Neural progenitor cell (in vitro differentiated cells): ENCODE data around the gene RNF123. TPM values are rescaled to one million over a fixed set of nuclear protein-coding genes. Genes with fewer than 3 reads are reported as not detected.

Experiments used
- DNase-seq: peaks from one replicate; pipeline ENCODE4 v3.0.0-alpha.2; 2016; ENCODE audit warnings: low spot score
- H2AFZ ChIP-seq: fragments of 200-600 bp; sonication (generic); replicated peaks from 2 replicates; pipeline ENCODE4 v1.6.1; 2016; ENCODE audit warnings: antibody characterized with exemption
- H3F3A ChIP-seq: fragments of 200-600 bp; sonication (generic); 2 replicates; pipeline ENCODE4 v1.6.1; 2016; ENCODE audit warnings: antibody characterized with exemption, low read depth
- H3K27ac ChIP-seq: fragments of 200-600 bp; sonication (generic); 2 replicates; pipeline ENCODE4 v1.5.1; 2016; ENCODE audit warnings: mild to moderate bottlenecking
- H3K27me3 ChIP-seq: fragments of 200-600 bp; sonication (generic); 2 replicates; pipeline ENCODE4 v1.6.1; 2016; ENCODE audit warnings: mild to moderate bottlenecking, moderate library complexity
- H3K36me3 ChIP-seq: fragments of 200-600 bp; sonication (generic); 2 replicates; pipeline ENCODE4 v1.5.1; 2016
- H3K4me1 ChIP-seq: fragments of 200-600 bp; sonication (generic); 2 replicates; pipeline ENCODE4 v1.6.1; 2016; ENCODE audit warnings: mixed run types
- H3K4me2 ChIP-seq: fragments of 200-600 bp; sonication (generic); 2 replicates; pipeline ENCODE4 v1.6.1; 2016
- H3K4me3 ChIP-seq: fragments of 200-600 bp; sonication (generic); 2 replicates; pipeline ENCODE4 v1.5.1; 2016
- H3K79me2 ChIP-seq: fragments of 200-600 bp; sonication (generic); 2 replicates; pipeline ENCODE4 v1.6.1; 2016; ENCODE audit warnings: low read depth
- H3K9ac ChIP-seq: fragments of 200-600 bp; sonication (generic); 2 replicates; pipeline ENCODE4 v1.6.1; 2016
- H3K9me3 ChIP-seq: fragments of 200-600 bp; sonication (generic); 2 replicates; pipeline ENCODE4 v1.5.1; 2016; ENCODE audit warnings: low read depth
- H4K20me1 ChIP-seq: fragments of 200-600 bp; sonication (generic); 2 replicates; pipeline ENCODE4 v1.6.1; 2016; ENCODE audit warnings: low read depth
- H3K27ac Mint-ChIP-seq: 3 replicates; pipeline ENCODE4 v1.8.0; 2021; ENCODE audit warnings: mixed read lengths
- H3K27me3 Mint-ChIP-seq: 2 replicates; pipeline ENCODE4 v1.8.0; 2022; ENCODE audit warnings: low read depth, mild to moderate bottlenecking, inconsistent platforms, moderate library complexity, mixed read lengths; ENCODE audit not compliant: insufficient read depth
- H3K36me3 Mint-ChIP-seq: 3 replicates; pipeline ENCODE4 v1.8.0; 2021; ENCODE audit warnings: mixed read lengths
- H3K4me1 Mint-ChIP-seq: 3 replicates; pipeline ENCODE4 v1.8.0; 2021; ENCODE audit warnings: mixed read lengths
- H3K4me3 Mint-ChIP-seq: 3 replicates; pipeline ENCODE4 v1.8.0; 2021; ENCODE audit warnings: mild to moderate bottlenecking, moderate library complexity, mixed read lengths
- H3K9me3 Mint-ChIP-seq: 3 replicates; pipeline ENCODE4 v1.8.0; 2020; ENCODE audit warnings: mixed read lengths
- EZH2 ChIP-seq: fragments of 200-600 bp; sonication (generic); IDR thresholded peaks from 2 replicates; pipeline ENCODE4 v1.6.1; 2017; ENCODE audit warnings: antibody characterized with exemption, mild to moderate bottlenecking, moderate library complexity
- EZH2phosphoT487 ChIP-seq: fragments of 200-600 bp; sonication (generic); IDR thresholded peaks from 2 replicates; pipeline ENCODE4 v1.6.1; 2017; ENCODE audit warnings: antibody characterized with exemption
- total RNA-seq: library from RNA; depleted of rRNA; stranded (reverse); fragments of >200 nt; gene quantifications from 2 replicates; pipeline ENCODE4 v1.2.3, GENCODE V29; 2015; ENCODE audit warnings: low replicate concordance
- TF ChIP-seq, protein P1 (sequence below): fragments of 200-600 bp; sonication (generic); IDR thresholded peaks from 2 replicates; pipeline ENCODE4 v1.5.1; 2017; ENCODE audit warnings: antibody characterized with exemption, mild to moderate bottlenecking

RNF123 gene
- total RNA-seq, 1 donor from 2014 or later, result 15.0 TPM

DNA sequence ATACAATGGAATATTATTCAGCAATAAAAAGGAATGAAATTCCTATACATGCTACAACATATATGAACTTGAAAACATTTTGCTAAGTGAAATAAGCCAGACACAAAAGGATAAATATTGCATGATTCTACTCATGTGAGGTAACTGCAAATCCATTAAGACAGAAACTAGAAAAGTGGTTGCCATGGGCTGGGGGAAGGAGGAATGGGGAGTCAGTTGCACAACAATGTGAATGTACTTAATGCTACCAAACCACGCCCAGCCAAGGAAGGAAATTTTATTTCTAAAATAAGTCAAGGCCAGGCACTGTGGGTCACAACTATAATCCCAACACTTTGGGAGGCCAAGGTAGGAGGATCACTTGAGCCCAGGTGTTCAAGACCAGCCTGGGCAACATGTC lies 44.2 kb downstream of the RNF123 start:
- H3K9ac ChIP-seq, result no peak overlapping the region
- H3K9me3 ChIP-seq, result no peaks in the 10 kb centered on the region
- H3K4me3 ChIP-seq, result no peak overlapping the region
- H3K4me3 Mint-ChIP-seq, result no peak overlapping the region
- TF ChIP-seq EZH2phosphoT487, result no peak
- no peaks in the 10 kb centered on the region for H3K79me2 ChIP-seq
- H3K27me3 Mint-ChIP-seq, result no peaks in the 10 kb centered on the region
- peaks cover 8% of the 10 kb centered on the region for H3K36me3 ChIP-seq
- H3K4me2 ChIP-seq, result no peak overlapping the region
- peaks cover 7% of the 10 kb centered on the region for H3F3A ChIP-seq
- no peaks in the 10 kb centered on the region for H3K27me3 ChIP-seq
- no peak overlapping the region for H2AFZ ChIP-seq
- H3K27ac Mint-ChIP-seq, result no peak overlapping the region
- no peaks in the 10 kb centered on the region for H3K9me3 Mint-ChIP-seq
- H3K4me1 ChIP-seq, result no peaks in the 10 kb centered on the region
- no peaks in the 10 kb centered on the region for H4K20me1 ChIP-seq
- DNase-seq, result no peak
- H3K27ac ChIP-seq, result no peak overlapping the region
- no peaks in the 10 kb centered on the region for H3K4me1 Mint-ChIP-seq
- peaks cover 36% of the 10 kb centered on the region for H3K36me3 Mint-ChIP-seq

- Histone ChIP-seq H3K79me2 (no peaks in the 10 kb centered on the region), H3K36me3 (peaks cover 8% of the 10 kb centered on the region), H3F3A (peaks cover 7% of the 10 kb centered on the region), H3K9ac (no peak overlapping the region), H3K4me1 (no peaks in the 10 kb centered on the region), H3K4me2 (no peak overlapping the region), H3K4me3 (no peak overlapping the region), H3K27me3 (no peaks in the 10 kb centered on the region), H2AFZ (no peak overlapping the region), H3K9me3 (no peaks in the 10 kb centered on the region), H4K20me1 (no peaks in the 10 kb centered on the region), H3K27ac (no peak overlapping the region)
- Mint-ChIP-seq H3K4me1 (no peaks in the 10 kb centered on the region), H3K27me3 (no peaks in the 10 kb centered on the region), H3K36me3 (peaks cover 42% of the 10 kb centered on the region), H3K27ac (no peak overlapping the region), H3K4me3 (no peak overlapping the region), H3K9me3 (no peaks in the 10 kb centered on the region)
- no peak for TF ChIP-seq EZH2phosphoT487
- no peak for TF ChIP-seq EZH2
- TF ChIP-seq, protein P1, sequence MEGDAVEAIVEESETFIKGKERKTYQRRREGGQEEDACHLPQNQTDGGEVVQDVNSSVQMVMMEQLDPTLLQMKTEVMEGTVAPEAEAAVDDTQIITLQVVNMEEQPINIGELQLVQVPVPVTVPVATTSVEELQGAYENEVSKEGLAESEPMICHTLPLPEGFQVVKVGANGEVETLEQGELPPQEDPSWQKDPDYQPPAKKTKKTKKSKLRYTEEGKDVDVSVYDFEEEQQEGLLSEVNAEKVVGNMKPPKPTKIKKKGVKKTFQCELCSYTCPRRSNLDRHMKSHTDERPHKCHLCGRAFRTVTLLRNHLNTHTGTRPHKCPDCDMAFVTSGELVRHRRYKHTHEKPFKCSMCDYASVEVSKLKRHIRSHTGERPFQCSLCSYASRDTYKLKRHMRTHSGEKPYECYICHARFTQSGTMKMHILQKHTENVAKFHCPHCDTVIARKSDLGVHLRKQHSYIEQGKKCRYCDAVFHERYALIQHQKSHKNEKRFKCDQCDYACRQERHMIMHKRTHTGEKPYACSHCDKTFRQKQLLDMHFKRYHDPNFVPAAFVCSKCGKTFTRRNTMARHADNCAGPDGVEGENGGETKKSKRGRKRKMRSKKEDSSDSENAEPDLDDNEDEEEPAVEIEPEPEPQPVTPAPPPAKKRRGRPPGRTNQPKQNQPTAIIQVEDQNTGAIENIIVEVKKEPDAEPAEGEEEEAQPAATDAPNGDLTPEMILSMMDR, result no peak
- DNase-seq, result no peak
These were observed 45.4 kb downstream of the RNF123 start for GRCh38 chr3:49734752-49735151.

DNA sequence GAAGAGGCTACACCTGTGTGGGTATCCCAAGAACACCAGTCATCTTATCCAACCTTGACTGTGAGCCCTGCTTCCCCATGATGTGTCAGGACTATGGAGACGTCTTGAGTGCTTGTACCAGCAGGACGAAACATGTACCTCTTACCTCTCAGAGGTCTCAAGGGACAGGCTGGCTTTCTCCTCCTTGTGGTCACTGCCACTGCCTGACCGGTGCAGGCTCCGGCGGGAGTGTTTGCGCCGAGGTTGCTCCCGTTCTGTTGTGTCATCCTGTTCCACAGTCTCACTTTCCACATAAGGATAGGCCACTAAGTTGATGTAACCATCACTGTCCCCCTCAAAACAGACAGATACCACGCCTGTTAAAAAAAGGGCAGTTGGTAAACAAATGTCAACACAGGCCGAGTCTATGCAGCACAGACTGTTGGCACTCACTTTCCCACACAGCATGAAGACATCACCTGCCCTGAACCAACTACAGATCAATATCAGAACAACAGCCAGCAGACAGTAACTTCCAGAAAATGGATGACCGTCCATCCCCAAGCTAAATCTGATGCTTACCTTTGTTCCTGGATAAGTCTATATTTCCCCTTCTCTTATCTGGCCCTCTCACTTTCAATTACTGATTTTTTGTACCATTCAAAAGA lies 48.8 kb downstream of the RNF123 start:
- TF ChIP-seq EZH2 (no peak), EZH2phosphoT487 (no peak)
- TF ChIP-seq, protein P1, result no peak
- peaks cover 19% of the 10 kb centered on the region for H4K20me1 ChIP-seq
- H3K9me3 ChIP-seq, result no peaks in the 10 kb centered on the region
- peaks cover 17% of the 10 kb centered on the region for H3F3A ChIP-seq
- H3K4me3 ChIP-seq, result no peak overlapping the region
- Mint-ChIP-seq H3K36me3 (peaks cover 32% of the 10 kb centered on the region), H3K9me3 (no peaks in the 10 kb centered on the region), H3K27me3 (no peaks in the 10 kb centered on the region), H3K4me3 (no peak overlapping the region), H3K27ac (no peak overlapping the region), H3K4me1 (no peaks in the 10 kb centered on the region)
- H3K79me2 ChIP-seq, result peaks cover 19% of the 10 kb centered on the region
- DNase-seq, result no peak
- no peak overlapping the region for H3K9ac ChIP-seq
- H3K36me3 ChIP-seq, result peaks cover 8% of the 10 kb centered on the region
- H3K27ac ChIP-seq, result no peak overlapping the region
- no peaks in the 10 kb centered on the region for H3K27me3 ChIP-seq
- H3K4me1 ChIP-seq, result no peaks in the 10 kb centered on the region
- no peak overlapping the region for H3K4me2 ChIP-seq
- H2AFZ ChIP-seq, result no peak overlapping the region

- no peak overlapping the region for H3K4me3 Mint-ChIP-seq
- H2AFZ ChIP-seq, result no peak overlapping the region
- no peaks in the 10 kb centered on the region for H3K9me3 ChIP-seq
- no peaks in the 10 kb centered on the region for H3K4me1 ChIP-seq
- peaks cover 29% of the 10 kb centered on the region for H4K20me1 ChIP-seq
- TF ChIP-seq EZH2phosphoT487, result no peak
- TF ChIP-seq, protein P1, result no peak
- TF ChIP-seq EZH2, result no peak
- peaks cover 33% of the 10 kb centered on the region for H3K36me3 Mint-ChIP-seq
- no peak overlapping the region for H3K4me3 ChIP-seq
- H3K9me3 Mint-ChIP-seq, result no peaks in the 10 kb centered on the region
- no peak overlapping the region for H3K27ac Mint-ChIP-seq
- DNase-seq, result no peak
- H3K27me3 ChIP-seq, result no peaks in the 10 kb centered on the region
- peaks cover 31% of the 10 kb centered on the region for H3K79me2 ChIP-seq
- H3F3A ChIP-seq, result peaks cover 12% of the 10 kb centered on the region
- H3K4me1 Mint-ChIP-seq, result no peaks in the 10 kb centered on the region
- no peak overlapping the region for H3K4me2 ChIP-seq
- no peak overlapping the region for H3K27ac ChIP-seq
- H3K36me3 ChIP-seq, result peaks cover 4% of the 10 kb centered on the region
- no peaks in the 10 kb centered on the region for H3K27me3 Mint-ChIP-seq
- no peak overlapping the region for H3K9ac ChIP-seq
These were observed 51.1 kb downstream of the RNF123 start for GRCh38 chr3:49740427-49740826.
